GM18951 (cell line): ENCODE data around the gene TCEAL9.
"Not testable (repeated sequence)": the region's sequence is repeated elsewhere in the genome, so short reads cannot be mapped to it uniquely, and the experiment has no call there.

Source experiments
- POLR2A ChIP-seq: IDR thresholded peaks from 4 replicates; pipeline ENCODE4 v1.6.1; 2011; ENCODE audit warnings: mild to moderate bottlenecking; ENCODE audit not compliant: insufficient read length, insufficient read depth; ENCODE audit errors: extremely low read depth
- in situ Hi-C: fragments of 300-500 bp; cut with MboI; formaldehyde crosslinking; loops from one replicate; pipeline ENCODE4 v1.12.0; 2022; ENCODE audit warnings: low sequenced_read_pairs, mixed read lengths, inconsistent platforms; ENCODE audit not compliant: unreplicated experiment

Gene TCEAL9, protein sequence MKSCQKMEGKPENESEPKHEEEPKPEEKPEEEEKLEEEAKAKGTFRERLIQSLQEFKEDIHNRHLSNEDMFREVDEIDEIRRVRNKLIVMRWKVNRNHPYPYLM

DNA sequence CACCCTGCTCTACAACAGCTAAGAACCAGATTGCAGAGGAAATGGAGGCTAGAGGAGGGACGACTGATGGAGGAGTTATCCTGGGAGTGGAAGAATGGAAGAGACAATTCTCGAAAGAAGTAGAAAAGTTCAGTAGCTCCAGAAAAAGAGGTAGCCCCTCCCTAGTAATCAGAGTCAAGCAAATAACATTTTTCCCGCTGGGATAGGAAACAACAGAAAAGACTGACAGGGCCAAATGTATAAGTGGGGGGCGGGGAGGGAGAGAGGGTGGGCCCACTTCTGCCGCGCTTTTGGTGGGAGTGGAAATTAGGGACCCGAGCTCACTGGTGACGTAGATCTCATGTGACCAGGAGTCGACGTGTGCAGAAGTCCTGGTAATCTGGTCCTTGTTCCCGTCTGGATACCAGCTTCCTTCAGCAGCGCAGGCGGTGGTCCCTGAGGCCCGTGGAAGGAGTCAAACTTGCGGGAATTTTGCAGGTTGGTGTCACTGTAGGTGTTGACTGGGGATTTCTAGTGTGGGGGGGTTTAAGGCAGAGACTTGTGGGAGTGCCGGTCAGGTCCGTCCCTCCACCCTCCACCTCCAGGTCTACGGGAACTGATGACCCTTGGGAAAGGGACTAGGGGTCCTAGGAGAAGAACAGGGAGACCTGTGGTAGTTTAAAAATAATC, at the start of gene TCEAL9:
Gene TCEAL9, plus strand, starts transcription at position 377 of the 669 bp plus-strand sequence. CDS start 1,179 bp downstream, outside the sequence.
- in situ Hi-C loops, result no loop called here
- peak; percentile 31 for TF ChIP-seq POLR2A

DNA sequence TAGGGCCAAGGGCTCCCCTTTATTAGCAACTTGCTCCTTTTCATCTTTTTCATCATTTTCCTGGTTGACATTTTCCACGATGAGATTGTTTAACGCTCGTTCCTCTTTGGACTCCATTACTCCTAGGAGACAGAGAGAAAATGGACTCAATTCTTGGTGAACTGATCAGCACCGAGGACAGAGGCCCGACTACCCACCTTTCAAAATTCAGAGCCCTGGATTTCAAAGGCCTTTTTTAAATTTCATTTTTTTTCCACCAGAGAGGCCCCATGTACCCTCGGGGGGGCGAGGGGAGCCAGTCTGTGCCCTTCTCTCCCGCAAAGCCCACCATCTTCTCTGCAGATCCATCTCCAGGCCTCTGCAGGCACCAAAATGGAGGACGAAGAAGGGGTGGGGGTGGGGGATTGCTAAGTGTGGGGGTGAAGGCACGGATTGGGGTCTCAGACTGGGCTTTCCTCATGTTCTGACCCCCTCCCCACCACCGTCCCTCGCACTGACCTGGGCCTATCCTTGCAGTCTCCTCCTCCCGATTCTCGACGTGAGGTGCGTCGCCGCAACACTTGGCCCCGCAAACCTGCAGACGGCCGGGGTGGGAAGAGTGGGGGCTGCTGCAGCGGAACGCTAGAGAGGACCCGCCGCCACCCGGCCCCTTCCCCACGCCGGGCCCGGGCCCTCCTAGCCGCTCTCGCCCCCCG, 46.3 kb upstream of the TCEAL9 start:
- TF ChIP-seq POLR2A, result no peak
- in situ Hi-C loops, result no loop called here

DNA sequence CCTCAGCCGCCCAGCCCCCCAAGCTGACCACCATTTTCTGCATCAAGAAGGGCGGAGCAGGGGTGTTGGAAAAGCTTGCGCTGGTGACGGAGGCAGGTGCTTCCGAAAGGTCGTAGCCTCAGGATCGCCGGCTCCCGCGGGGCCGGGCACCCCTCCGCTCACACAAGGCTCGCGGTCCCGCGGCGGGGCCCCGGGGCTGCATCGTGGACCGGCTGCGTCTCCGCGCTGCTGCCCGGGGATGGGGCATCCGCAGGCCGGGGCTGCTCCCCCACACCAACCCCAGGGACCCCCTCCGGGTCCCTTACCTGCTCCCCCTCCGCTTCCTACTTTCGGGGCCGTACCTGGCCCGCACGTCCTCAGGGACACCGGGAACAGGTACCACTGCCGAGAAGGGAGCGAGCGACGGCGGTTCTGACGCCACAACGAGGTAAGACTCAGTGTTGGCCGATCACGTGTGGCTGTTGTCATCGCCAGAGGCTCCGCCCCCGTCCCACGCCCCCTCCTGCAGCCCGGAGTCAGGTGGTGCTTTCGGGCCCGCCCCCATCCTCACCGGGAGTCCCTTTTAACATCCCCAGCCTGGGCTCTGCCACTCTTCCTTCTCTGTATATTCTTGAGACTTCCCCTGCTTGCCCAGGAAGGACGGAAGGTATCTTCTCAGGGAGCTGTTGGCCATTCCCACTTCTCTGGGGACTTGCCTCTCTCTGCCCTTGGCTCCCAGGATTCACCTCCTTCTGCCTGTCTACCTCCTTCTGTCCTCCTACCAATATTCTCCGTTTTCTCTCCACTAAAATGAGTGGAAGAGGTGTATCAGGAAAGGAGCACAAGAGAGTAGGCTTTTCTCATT, 45.5 kb upstream of the TCEAL9 start, which contains the start of gene BEX2:
Gene BEX2, minus strand, starts transcription at position 436 of the 844 bp plus-strand sequence. CDS start 1,014 bp downstream, outside the sequence.
- in situ Hi-C loops, result no loop called here
- TF ChIP-seq POLR2A, result no peak

DNA sequence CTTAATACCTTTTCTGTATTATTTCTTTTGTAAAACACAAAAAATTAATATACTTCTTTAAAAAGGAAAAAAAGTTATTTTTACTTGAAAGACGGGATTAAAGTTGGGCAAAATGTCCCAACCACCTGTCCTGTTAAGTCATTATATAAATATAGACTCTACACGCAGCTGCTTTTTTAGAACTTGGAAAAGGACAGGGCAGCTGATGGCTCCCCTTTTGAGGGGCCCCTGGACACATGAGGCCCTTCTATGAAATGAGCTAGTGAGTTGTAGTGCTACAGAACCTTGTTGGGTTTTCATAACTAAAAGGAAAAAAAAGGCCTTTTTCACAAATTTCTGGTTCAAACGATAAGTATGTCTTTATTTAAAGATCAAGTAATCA, 44.9 kb upstream of the TCEAL9 start:
- in situ Hi-C loops, result no loop called here
- TF ChIP-seq POLR2A, result no peak

DNA sequence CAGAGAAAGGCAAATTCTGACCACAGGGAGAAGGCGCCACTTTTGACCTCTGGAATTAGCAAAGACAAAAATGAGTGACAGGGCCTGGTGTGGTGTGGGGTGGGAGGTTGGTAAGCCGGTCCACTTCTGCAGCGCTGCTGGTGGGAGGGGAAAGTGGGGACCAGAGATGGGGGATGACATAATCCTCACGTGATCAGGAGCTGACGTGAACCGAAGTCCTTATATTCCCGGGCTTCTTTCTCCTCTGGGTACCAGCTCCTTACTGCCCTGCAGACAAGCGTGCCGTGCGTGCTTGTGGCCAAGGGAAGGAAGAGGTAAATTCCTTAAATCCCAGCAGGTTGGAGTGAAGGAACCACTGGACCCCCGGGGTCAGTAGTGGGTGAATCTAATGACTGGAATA, 26.3 kb upstream of the TCEAL9 start, which contains the start of gene TCEAL7:
Gene TCEAL7, plus strand, starts transcription at position 249 of the 400 bp plus-strand sequence. CDS start 1,165 bp downstream, outside the sequence.
- in situ Hi-C loops, result no loop called here
- no peak for TF ChIP-seq POLR2A

DNA sequence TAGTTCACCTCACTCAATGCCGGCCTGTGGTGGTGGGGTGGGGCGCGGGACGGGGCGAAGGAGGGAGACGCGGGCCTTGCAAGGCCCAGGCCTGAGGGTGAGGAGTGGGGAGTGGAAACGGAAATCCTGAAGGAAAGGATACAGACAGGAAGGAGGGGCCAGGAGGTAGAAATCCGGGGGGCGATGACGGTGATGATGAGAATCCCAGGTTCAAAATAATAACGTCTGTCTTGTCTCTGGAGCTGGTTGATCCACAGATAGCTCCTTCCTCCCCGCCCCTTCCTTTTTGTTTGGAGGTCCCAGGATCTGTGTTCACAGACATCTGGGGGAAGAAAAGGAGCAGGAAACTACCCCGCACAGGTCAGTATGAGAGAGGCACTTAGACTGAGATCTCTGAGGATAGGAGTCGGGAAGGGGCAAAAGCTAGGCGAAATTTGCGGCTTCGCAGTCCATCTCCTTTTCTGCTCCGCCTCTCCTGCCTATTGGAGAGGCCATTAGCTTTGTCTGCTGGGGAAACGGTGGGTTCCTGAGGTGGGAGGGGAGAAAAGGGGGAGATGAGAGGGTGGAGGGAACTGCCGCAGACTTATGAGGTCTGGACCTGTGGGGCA, 25.5 kb upstream of the TCEAL9 start:
- no peak for TF ChIP-seq POLR2A
- in situ Hi-C loops, result no loop called here

DNA sequence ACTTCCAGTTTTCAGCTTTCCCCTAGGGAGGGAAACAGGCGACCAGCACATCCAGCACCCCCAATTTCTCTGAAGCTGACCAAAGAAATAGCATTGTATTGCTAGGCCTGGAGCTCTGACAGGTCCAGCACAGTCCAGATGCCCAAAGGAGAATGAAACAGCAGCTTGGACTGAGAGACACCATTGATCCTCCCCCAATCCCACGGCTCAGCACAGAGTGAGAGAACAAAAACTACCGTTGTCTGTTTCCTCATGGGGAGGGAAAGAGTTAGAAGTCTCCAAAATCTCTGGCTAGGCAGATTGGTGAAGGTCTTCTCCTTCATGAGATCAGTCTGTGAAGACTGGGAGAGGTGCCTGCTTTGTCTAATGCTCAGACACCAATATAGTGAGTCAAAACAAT, 17.6 kb upstream of the TCEAL9 start:
- TF ChIP-seq POLR2A, result no peak
- in situ Hi-C loops, result no loop called here

DNA sequence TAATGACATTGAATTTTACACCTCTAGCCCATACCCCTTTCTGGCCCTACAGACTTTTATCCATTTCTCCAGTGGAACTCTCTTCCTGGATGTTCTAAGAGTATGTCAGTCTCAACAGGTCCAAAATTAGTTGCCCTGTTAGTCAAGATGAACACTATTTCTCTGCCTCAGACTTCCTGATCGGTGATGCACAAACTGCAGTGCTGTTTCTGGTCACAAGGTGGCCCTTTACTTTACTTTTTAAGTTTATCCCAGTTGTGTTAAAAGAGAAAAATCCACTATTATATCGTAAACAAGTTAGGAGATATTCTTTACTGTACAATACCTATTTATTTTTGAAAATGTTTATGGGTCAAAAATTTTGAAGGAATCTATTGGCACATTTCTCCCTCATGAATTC, 13.2 kb upstream of the TCEAL9 start:
- no peak for TF ChIP-seq POLR2A
- in situ Hi-C loops, result no loop called here

DNA sequence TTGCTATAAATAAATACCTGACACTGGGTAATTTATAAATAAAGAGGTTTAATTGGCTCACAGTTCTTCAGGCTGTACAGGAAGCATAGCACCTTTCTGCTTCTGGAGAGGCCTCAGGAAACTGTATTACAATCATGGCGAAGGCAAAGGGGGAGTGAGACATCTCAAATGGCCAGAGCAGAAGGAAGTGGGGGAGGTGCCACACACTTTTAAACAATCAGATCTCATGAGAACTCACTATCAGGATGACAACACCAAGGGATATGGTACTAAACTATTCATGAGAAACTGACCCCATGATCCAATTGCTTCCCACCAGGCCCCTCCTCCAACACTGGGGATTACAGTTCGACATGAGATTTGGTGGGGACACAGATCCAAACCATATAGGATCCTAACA, 11.7 kb upstream of the TCEAL9 start:
- in situ Hi-C loops, result no loop called here
- TF ChIP-seq POLR2A, result no peak

DNA sequence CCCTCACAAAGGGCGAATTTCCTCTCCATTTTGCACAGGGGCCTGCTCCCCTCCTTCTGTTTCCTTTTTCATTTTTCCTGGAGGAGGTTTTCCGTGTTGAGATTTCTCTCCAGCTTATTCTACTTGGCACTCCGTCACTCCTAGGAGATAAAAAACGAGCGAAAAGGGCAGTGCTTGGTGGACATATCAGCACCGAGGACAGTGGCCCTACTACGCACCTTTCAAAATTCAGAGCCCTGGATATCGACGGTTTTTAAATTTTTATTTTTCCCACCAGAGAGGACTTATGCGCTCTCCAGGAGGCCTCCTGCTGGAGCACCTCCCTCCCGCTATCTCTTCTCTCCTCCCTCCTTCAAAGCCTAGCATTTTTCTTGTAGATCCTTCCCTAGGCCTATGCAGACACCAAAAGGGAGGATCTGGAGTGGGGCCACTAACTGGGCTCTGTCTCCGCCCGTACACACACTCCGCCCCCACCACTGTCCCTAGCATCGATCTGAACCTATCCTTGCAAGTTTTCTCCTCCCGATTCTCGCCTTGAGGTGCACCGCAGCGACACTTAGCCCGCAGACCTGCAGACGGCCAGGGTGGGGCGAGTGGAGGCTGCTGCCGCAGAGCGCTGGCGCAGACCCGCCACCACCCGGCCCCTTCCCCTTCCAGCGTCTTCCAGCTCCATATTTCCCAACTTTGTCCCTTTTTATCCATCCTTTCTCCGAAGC, 8.5 kb upstream of the TCEAL9 start:
- no peak for TF ChIP-seq POLR2A
- in situ Hi-C loops, result no loop called here

DNA sequence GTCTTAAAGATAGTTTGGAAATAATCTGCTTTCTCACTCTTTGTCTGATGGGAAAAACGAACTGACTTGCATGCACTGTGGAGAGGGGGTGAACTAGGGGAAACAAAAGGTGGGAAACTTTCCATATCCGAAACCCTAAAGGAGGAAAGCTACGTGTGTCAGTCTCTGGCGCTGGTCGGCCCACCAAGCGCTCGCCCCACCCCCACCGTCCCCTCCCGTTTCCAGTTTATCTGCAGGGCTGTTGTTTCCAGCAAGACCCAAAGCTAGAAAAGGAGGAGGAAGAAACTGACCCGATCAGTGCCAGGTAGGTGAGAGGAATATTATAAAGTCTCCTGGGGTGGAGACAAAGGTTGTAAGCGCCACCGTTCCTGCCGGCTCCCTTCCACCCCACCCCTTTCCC, 552 bp downstream of the TCEAL9 start:
- no peak for TF ChIP-seq POLR2A
- in situ Hi-C loops, result no loop called here

DNA sequence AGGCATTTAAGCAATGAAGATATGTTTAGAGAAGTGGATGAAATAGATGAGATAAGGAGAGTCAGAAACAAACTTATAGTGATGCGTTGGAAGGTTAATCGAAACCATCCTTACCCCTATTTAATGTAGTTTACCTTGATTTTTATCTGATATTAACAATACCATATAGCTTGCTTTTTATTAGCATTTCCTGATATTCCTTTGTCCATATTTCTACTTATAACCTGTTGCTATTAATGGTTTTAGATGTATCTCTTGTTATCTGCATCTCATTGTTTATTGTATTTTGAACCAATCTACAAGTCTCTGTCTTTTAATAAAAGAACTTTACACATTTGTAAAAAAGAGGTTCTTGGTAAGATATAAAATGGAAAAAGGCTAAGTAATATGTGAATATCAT, 1.6 kb downstream of the TCEAL9 start:
- in situ Hi-C loops, result no loop called here
- no peak for TF ChIP-seq POLR2A

DNA sequence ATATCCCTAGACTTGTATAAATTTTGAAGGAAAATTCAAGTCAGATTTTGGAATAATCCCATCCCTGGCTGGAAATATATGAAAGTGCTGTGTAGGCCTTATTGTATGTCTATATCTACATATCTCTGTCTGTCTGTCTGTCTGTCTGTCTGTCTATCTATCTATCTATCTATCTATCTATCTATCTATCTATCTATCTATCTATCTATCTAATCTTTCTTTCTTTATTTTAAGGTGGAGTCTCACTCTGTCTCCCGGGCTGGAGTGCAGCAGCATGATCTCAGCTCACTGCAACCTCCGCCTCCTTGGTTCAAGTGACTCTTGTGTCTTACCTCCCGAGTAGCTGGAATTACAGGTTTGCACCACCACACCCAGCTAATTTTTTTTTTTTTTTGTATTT, 3.3 kb downstream of the TCEAL9 start:
- in situ Hi-C loops, result not testable (repeated sequence)
